Heart right ventricle (tissue), 16 donors: ENCODE measurements around the gene ZSCAN25. TPM values are rescaled to one million over a fixed set of nuclear protein-coding genes. Genes with fewer than 3 reads are reported as not detected.

Experiments used
- ATAC-seq, 8 donors: fragments of 200-7000 bp; cut with Tn5 transposase; one replicate each; pipeline ENCODE4 v1.9.1; 2020; ENCODE audit warnings: mild to moderate bottlenecking in 8 of 8, moderate library complexity in 8 of 8, moderate number of reproducible peaks in 1 of 8
- DNase-seq, 2 donors: peaks; one replicate each; pipeline ENCODE4 v3.0.0-alpha.2; 2020
- H3K27ac ChIP-seq, 10 donors: fragments of 200-600 bp; sonication (generic) in 2 of 10; one replicate each; pipeline versions ENCODE4 v1.5.0 to v1.8.0; 2020 to 2022; ENCODE audit warnings: mild to moderate bottlenecking in 3 of 10
- H3K27me3 ChIP-seq, 7 donors: fragments of 200-600 bp; one replicate each; pipeline ENCODE4 v1.8.0; 2021 to 2022; ENCODE audit warnings: mild to moderate bottlenecking in 2 of 7
- H3K36me3 ChIP-seq, 9 donors: fragments of 200-600 bp; sonication (generic) in 1 of 9; one replicate each; pipeline versions ENCODE4 v1.5.0 to v1.8.0; 2020 to 2022; ENCODE audit warnings: mild to moderate bottlenecking in 2 of 9
- H3K4me1 ChIP-seq, 9 donors: fragments of 200-600 bp; sonication (generic) in 1 of 9; one replicate each; pipeline versions ENCODE4 v1.5.0 to v1.8.0; 2020 to 2022; ENCODE audit warnings: mild to moderate bottlenecking in 4 of 9
- H3K4me3 ChIP-seq, 10 donors: fragments of 200-600 bp; sonication (generic) in 2 of 10; one replicate each; pipeline versions ENCODE4 v1.5.0 to v1.8.0; 2020 to 2022; ENCODE audit warnings: mild to moderate bottlenecking in 7 of 10, moderate library complexity in 2 of 10
- H3K9me3 ChIP-seq, 11 donors: fragments of 200-600 bp in 10 of 11; sonication (generic) in 2 of 11; one replicate each; pipeline versions ENCODE4 v1.5.0 to v1.8.0; 2013 to 2022; ENCODE audit warnings: mild to moderate bottlenecking in 2 of 11, control low read depth in 1 of 11, moderate library complexity in 1 of 11
- CTCF ChIP-seq, 9 donors: fragments of 200-600 bp; sonication (generic) in 2 of 9; IDR thresholded peaks; one replicate each; pipeline versions ENCODE4 v1.5.0 to v1.8.0; 2021 to 2022; ENCODE audit warnings: antibody characterized with exemption in 9 of 9, mild to moderate bottlenecking in 5 of 9, moderate library complexity in 1 of 9
- WGBS, 2 donors: extraction: QIAGEN DNeasy Blood & Tissue Kit; methylation state at CpG; one replicate each; pipeline ENCODE4 v1.1.7; 2013; ENCODE audit warnings: inconsistent platforms in 1 of 2; 5-methylcytosine and 5-hydroxymethylcytosine counted together
- intact Hi-C, 10 donors: fragments of 100-400 bp; cut with DNase I; formaldehyde crosslinking; loops; one replicate each; pipeline versions ENCODE4 v1.11.1 to v1.14.2; 2022
- polyA plus RNA-seq, 2 donors: library from polyadenylated mRNA; stranded (reverse); fragments of 200-250 nt; gene quantifications; one replicate each; pipeline ENCODE4 v1.2.3, GENCODE V29; 2013
- total RNA-seq, 10 donors: library from RNA; stranded (reverse); fragmentation: NEBNext Ultra II Directional in 3 of 10; extraction: Animal tissue kit (Norgen Biotek cat#: 25700) in 3 of 10; gene quantifications; one replicate each; pipeline versions ENCODE4 v1.2.1 to v1.2.4, GENCODE V29; 2021 to 2023
- donor health status: Arrhythmogenic right ventricular cardiomyopathy.
- donor health status: ischemic (EF 13 %, LVEDD 7.1; RV severe dilation, severe dysfunction).
- donor health status: healthy with polysubstance abuse.
- donor health status: DM: no; HTN: yes; CAD: no.
- donor health status: DM: no; HTN: no; CAD: no.
- donor health status: ischemic (EF 25% LVEDD 6.9; RV normal size, moderate dysfunction).
- donor health status: ischemic (EF 25% LVEDD 5.7; RV mildly dilated, moderate dysfunction).
- donor health status: healthy.
- donor health status: DM: yes; HTN: yes; CAD: no.
- donor health status: Ischemic cardiomyopathy.
- donor health status: ischemic (EF 35%, LVEDD 5.7; RV mildly dilated, moderate dysfunction).
- donor health status: nonischemic (EF 11% LVEDD 7.7; RV severe dilation, severe dysfunction).
- donor health status: DM: yes; HTN: yes; CAD: no.
- donor health status: PGD.
- donor health status: ischemic (EF 29% LVEDD 5.4; RV normal size, mild dysfunction).
- donor health status: nonischemic (EF 23%, LVEDD 6.1; RV moderate dilation, normal function).

The ZSCAN25 gene
- total and polyA plus RNA-seq, 12 donors = 2.5 to 10.5 (median 7.5) TPM

- WGBS, 2 donors = 84 to 86% methylated on average over 5 of the region's 5 CpGs
- peaks cover 0 to 3% (median 0%) of the 10 kb centered on the region in 9 donors for H3K4me1 ChIP-seq
- H3K4me3 ChIP-seq = no peak overlapping the region
- peak overlapping the region in 1 of 10 donors; percentile 78 for H3K27ac ChIP-seq
- DNase-seq (no peak), ATAC-seq (no peak)
- intact Hi-C loops = loop anchor here in 2 of 10 donors (10.0 kb wide), 1 partner anchor 289 kb away; the partner anchor contains the start of gene TRIM4 (in 2 of the 2)
- H3K27me3 ChIP-seq = no peaks in the 10 kb centered on the region
- H3K9me3 ChIP-seq = no peaks in the 10 kb centered on the region
- no peak for TF ChIP-seq CTCF (IDR thresholded peaks at IDR 0.05)
- peaks cover 0 to 100% (median 85%) of the 10 kb centered on the region in 9 donors for H3K36me3 ChIP-seq
Measured at GRCh38 chr7:99625321-99625720, 8.6 kb downstream of the ZSCAN25 start.

GRCh38 chr7:99625961-99626360 is 9.2 kb downstream of the ZSCAN25 start:
- Histone ChIP-seq H3K9me3 (no peaks in the 10 kb centered on the region), H3K27ac (no peak overlapping the region), H3K36me3 (peaks cover 0 to 100% (median 85%) of the 10 kb centered on the region in 9 donors), H3K4me3 (no peak overlapping the region), H3K4me1 (peaks cover 0 to 7% (median 0%) of the 10 kb centered on the region in 9 donors), H3K27me3 (no peaks in the 10 kb centered on the region)
- ATAC-seq (no peak), DNase-seq (no peak)
- intact Hi-C loops = loop anchor here in 2 of 10 donors (10.0 kb wide), 1 partner anchor 289 kb away; the partner anchor contains the start of gene TRIM4 (in 2 of the 2)
- WGBS, 2 donors = 93 to 95% methylated on average over 4 of the region's 4 CpGs
- no peak for TF ChIP-seq CTCF (IDR thresholded peaks at IDR 0.05)

GRCh38 chr7:99626661-99627060 is 9.9 kb downstream of the ZSCAN25 start:
- no peak for TF ChIP-seq CTCF (IDR thresholded peaks at IDR 0.05)
- no peak overlapping the region for H3K27ac ChIP-seq
- WGBS, 2 donors = 83 to 95% methylated on average over 1 of the region's 1 CpG
- intact Hi-C loops = loop anchor here in 2 of 10 donors (10.0 kb wide), 1 partner anchor 288 kb away; the partner anchor contains the start of gene TRIM4 (in 2 of the 2)
- H3K4me3 ChIP-seq = no peak overlapping the region
- ATAC-seq (no peak), DNase-seq (no peak)
- peaks cover 0 to 100% (median 79%) of the 10 kb centered on the region in 9 donors for H3K36me3 ChIP-seq
- H3K4me1 ChIP-seq = peaks cover 0 to 14% (median 0%) of the 10 kb centered on the region in 9 donors
- H3K9me3 ChIP-seq = no peaks in the 10 kb centered on the region
- H3K27me3 ChIP-seq = no peaks in the 10 kb centered on the region

GRCh38 chr7:99627513-99627912 is 10.8 kb downstream of the ZSCAN25 start:
- 96 to 97% methylated on average over 11 of the region's 11 CpGs for WGBS, 2 donors
- H3K4me3 ChIP-seq = no peak overlapping the region
- H3K27me3 ChIP-seq = no peaks in the 10 kb centered on the region
- no peak for TF ChIP-seq CTCF (IDR thresholded peaks at IDR 0.05)
- H3K36me3 ChIP-seq = peaks cover 0 to 100% (median 71%) of the 10 kb centered on the region in 9 donors
- ATAC-seq (no peak), DNase-seq (no peak)
- peaks cover 0 to 18% (median 0%) of the 10 kb centered on the region in 9 donors for H3K4me1 ChIP-seq
- no peaks in the 10 kb centered on the region for H3K9me3 ChIP-seq
- intact Hi-C loops = loop anchor here in 2 of 10 donors (10.0 kb wide), 1 partner anchor 287 kb away; the partner anchor contains the start of gene TRIM4 (in 2 of the 2)
- H3K27ac ChIP-seq = no peak overlapping the region
